Stomach (tissue), 4 donors: ENCODE data around the gene ODC1.

Source experiments
- CTCF ChIP-seq, 7 experiments: fragments of 450-650 bp in 4 of 7; fragments of 200-600 bp in 3 of 7; sonication (generic) in 3 of 7; IDR thresholded peaks; one replicate each; pipeline ENCODE4 v1.5.1; 2016 to 2019; ENCODE audit warnings: antibody characterized with exemption in 7 of 7, control low read depth in 2 of 7, mild to moderate bottlenecking in 1 of 7
- POLR2A ChIP-seq, 4 donors: fragments of 450-650 bp; IDR thresholded peaks; one replicate each; pipeline ENCODE4 v1.6.1; 2016; ENCODE audit warnings: antibody characterized with exemption in 4 of 4, control low read depth in 2 of 4, mild to moderate bottlenecking in 1 of 4, moderate library complexity in 1 of 4

- no peak for TF ChIP-seq POLR2A (IDR thresholded peaks at IDR 0.05)
- TF ChIP-seq CTCF (IDR thresholded peaks at IDR 0.05), result no peak
These were observed 38.5 kb upstream of the ODC1 start for GRCh38 chr2:10486601-10487079.
